Neural cell (in vitro differentiated cells): ENCODE measurements around the gene SLAMF9. TPM values are rescaled to one million over a fixed set of nuclear protein-coding genes. Genes with fewer than 3 reads are reported as not detected.

Experiments
- H2AFZ ChIP-seq: fragments of 200-600, 300-800 bp; sonication (generic), shearing (Covaris generic); 2 replicates; pipeline ENCODE4 v1.6.0; 2014; ENCODE audit warnings: low read depth, mild to moderate bottlenecking, antibody characterized with exemption, low read length, moderate library complexity
- H3F3A ChIP-seq: fragments of 200-600 bp; shearing (Covaris generic); 2 replicates; pipeline ENCODE4 v1.6.1; 2016; ENCODE audit warnings: mild to moderate bottlenecking, moderate library complexity, mixed read lengths, antibody characterized with exemption, low read length; ENCODE audit not compliant: insufficient read depth, poor library complexity, severe bottlenecking
- H3K27ac ChIP-seq: fragments of 200-600, 300-800 bp; sonication (generic), shearing (Covaris generic); 2 replicates; pipeline ENCODE4 v1.5.1; 2014; ENCODE audit warnings: mild to moderate bottlenecking, low read length, moderate library complexity
- H3K27me3 ChIP-seq: fragments of 300-800, 200-600 bp; sonication (generic), shearing (Covaris generic); 2 replicates; pipeline ENCODE4 v1.6.0; 2014; ENCODE audit warnings: mild to moderate bottlenecking, low read depth, low read length, moderate library complexity; ENCODE audit not compliant: insufficient read depth
- H3K36me3 ChIP-seq: fragments of 300-800, 200-600 bp; sonication (generic), shearing (Covaris generic); 2 replicates; pipeline ENCODE4 v1.5.1; 2014; ENCODE audit warnings: mild to moderate bottlenecking, antibody characterized with exemption, low read length, moderate library complexity; ENCODE audit not compliant: insufficient read depth
- H3K4me2 ChIP-seq: fragments of 300-800, 200-600 bp; sonication (generic), shearing (Covaris generic); 2 replicates; pipeline ENCODE4 v1.6.0; 2014; ENCODE audit warnings: mild to moderate bottlenecking, low read length
- H3K4me3 ChIP-seq: fragments of 300-800, 200-600 bp; sonication (generic), shearing (Covaris generic); 2 replicates; pipeline ENCODE4 v1.5.1; 2014; ENCODE audit warnings: mild to moderate bottlenecking, low read length, moderate library complexity
- H3K79me2 ChIP-seq: fragments of 200-600 bp; shearing (Covaris generic); replicated peaks from 2 replicates; pipeline ENCODE4 v1.6.0; 2014; ENCODE audit warnings: mild to moderate bottlenecking, low read length, moderate library complexity; ENCODE audit not compliant: insufficient read depth
- H3K9ac ChIP-seq: fragments of 300-800, 200-600 bp; sonication (generic), shearing (Covaris generic); 2 replicates; pipeline ENCODE4 v1.6.1; 2016; ENCODE audit warnings: mild to moderate bottlenecking, low read length, mixed read lengths
- H3K9me2 ChIP-seq: fragments of 200-600 bp; shearing (Covaris generic); 2 replicates; pipeline ENCODE4 v1.6.1; 2016; ENCODE audit warnings: mild to moderate bottlenecking, low read length, mixed read lengths; ENCODE audit not compliant: insufficient read depth
- H3K9me3 ChIP-seq: fragments of 200-600, 300-800 bp; sonication (generic), shearing (Covaris generic); 2 replicates; pipeline ENCODE4 v1.6.1; 2016; ENCODE audit warnings: mild to moderate bottlenecking, mixed run types, low read length, moderate library complexity, mixed read lengths
- H4K20me1 ChIP-seq: fragments of 200-600 bp; shearing (Covaris generic); 2 replicates; pipeline ENCODE4 v1.6.1; 2016; ENCODE audit warnings: mild to moderate bottlenecking, mixed run types; ENCODE audit not compliant: insufficient read depth
- CTCF ChIP-seq: fragments of 450-650 bp; IDR thresholded peaks from 2 replicates; pipeline ENCODE4 v1.5.1; 2014; ENCODE audit warnings: antibody characterized with exemption, mild to moderate bottlenecking, moderate library complexity; ENCODE audit not compliant: poor library complexity, severe bottlenecking
- EP300 ChIP-seq: fragments of 450-650 bp; conservative IDR thresholded peaks from 2 replicates; pipeline ENCODE4 v1.6.1; 2014; ENCODE audit warnings: antibody characterized with exemption, mild to moderate bottlenecking, moderate library complexity; ENCODE audit not compliant: poor library complexity, severe bottlenecking
- EZH2 ChIP-seq: fragments of 200-600, 300-800 bp; shearing (Covaris generic), sonication (generic); IDR thresholded peaks from 2 replicates; pipeline ENCODE4 v1.6.1; 2014; ENCODE audit warnings: antibody characterized with exemption, low read length, borderline replicate concordance, mild to moderate bottlenecking; ENCODE audit not compliant: insufficient read depth, poor library complexity, severe bottlenecking
- MXI1 ChIP-seq: fragments of 450-650 bp; conservative IDR thresholded peaks from 2 replicates; pipeline ENCODE4 v1.6.1; 2014; ENCODE audit warnings: antibody characterized with exemption, mild to moderate bottlenecking; ENCODE audit not compliant: poor library complexity, severe bottlenecking
- POLR2AphosphoS5 ChIP-seq: IDR thresholded peaks from 2 replicates; pipeline ENCODE4 v1.6.1; 2012
- RAD21 ChIP-seq: fragments of 450-650 bp; conservative IDR thresholded peaks from 2 replicates; pipeline ENCODE4 v1.6.1; 2014; ENCODE audit warnings: antibody characterized with exemption, mild to moderate bottlenecking, moderate library complexity
- REST ChIP-seq: IDR thresholded peaks from 2 replicates; pipeline ENCODE4 v1.6.1; 2012; ENCODE audit warnings: borderline replicate concordance
- SMC3 ChIP-seq: fragments of 450-650 bp; conservative IDR thresholded peaks from 2 replicates; pipeline ENCODE4 v1.6.1; 2014; ENCODE audit warnings: antibody characterized with exemption, mild to moderate bottlenecking, moderate library complexity; ENCODE audit not compliant: poor library complexity
- TAF1 ChIP-seq: IDR thresholded peaks from 2 replicates; pipeline ENCODE4 v1.6.1; 2012; ENCODE audit warnings: low read depth
- polyA plus RNA-seq: library from polyadenylated mRNA; depleted of rRNA; stranded (reverse); fragments of >200 nt; gene quantifications from 2 replicates; pipeline ENCODE4 v1.2.3, GENCODE V29; 2014

Gene SLAMF9
- polyA plus RNA-seq, 1 donor from 2014 or later, result not detected

- Histone ChIP-seq H3K4me3 (no peak overlapping the region), H3K4me2 (no peak overlapping the region), H3K9me3 (no peaks in the 10 kb centered on the region), H3K79me2 (no peaks in the 10 kb centered on the region), H4K20me1 (no peaks in the 10 kb centered on the region), H3K27me3 (peaks cover 17% of the 10 kb centered on the region), H3K27ac (no peak overlapping the region), H3K9ac (no peak overlapping the region), H3F3A (no peaks in the 10 kb centered on the region), H3K36me3 (no peaks in the 10 kb centered on the region), H2AFZ (no peak overlapping the region), H3K9me2 (no peaks in the 10 kb centered on the region)
- no peak for TF ChIP-seq EP300
- no peak for TF ChIP-seq POLR2AphosphoS5
- TF ChIP-seq MXI1, result no peak
- no peak for TF ChIP-seq SMC3
- TF ChIP-seq CTCF, result no peak
- TF ChIP-seq RAD21, result no peak
- TF ChIP-seq TAF1, result no peak
- no peak for TF ChIP-seq REST
- no peak for TF ChIP-seq EZH2
Observed at GRCh38 chr1:159920651-159921050, 33.4 kb downstream of the SLAMF9 start.

- Histone ChIP-seq H3K9me3 (no peaks in the 10 kb centered on the region), H4K20me1 (no peaks in the 10 kb centered on the region), H3F3A (no peaks in the 10 kb centered on the region), H3K36me3 (no peaks in the 10 kb centered on the region), H3K27ac (no peak overlapping the region), H3K4me3 (no peak overlapping the region), H3K4me2 (no peak overlapping the region), H3K27me3 (peaks cover 12% of the 10 kb centered on the region), H3K9ac (no peak overlapping the region), H3K79me2 (no peaks in the 10 kb centered on the region), H2AFZ (no peak overlapping the region), H3K9me2 (no peaks in the 10 kb centered on the region)
- TF ChIP-seq TAF1 (no peak), POLR2AphosphoS5 (no peak), RAD21 (no peak), MXI1 (no peak), SMC3 (no peak), EZH2 (no peak), CTCF (no peak), EP300 (no peak), REST (no peak)
Observed at GRCh38 chr1:159920202-159920601, 33.8 kb downstream of the SLAMF9 start.
